ENCODE measurements around the gene NHS. TPM values are rescaled to one million over a fixed set of nuclear protein-coding genes. Genes with fewer than 3 reads are reported as not detected.
A peak's percentile ranks its signal among the peaks of the same experiment; 100 is the strongest.

The NHS gene
- polyA plus RNA-seq, 2 of the 4 experiments (the other 2 are of a cell fraction), result 3.6 to 5.0 TPM

DNA sequence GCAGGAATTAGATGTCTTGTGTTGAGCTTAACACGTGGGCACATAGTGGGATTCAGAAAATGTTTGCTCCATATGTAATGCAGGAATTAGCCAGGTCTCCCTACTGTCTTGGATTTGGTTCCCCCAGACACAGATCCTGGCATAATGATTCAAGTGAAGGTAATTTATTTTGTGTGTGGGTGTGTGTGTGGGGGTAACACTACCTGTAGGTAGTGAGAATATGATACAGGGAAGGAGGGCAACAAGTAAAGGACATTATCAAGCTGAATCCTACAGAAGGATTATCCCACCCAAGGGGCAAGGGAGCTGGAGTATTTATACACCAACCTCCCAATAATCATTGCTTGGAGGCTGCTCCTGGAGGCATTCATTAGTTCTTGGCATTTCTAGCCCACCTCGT lies 101.4 kb downstream of the NHS start (continued):
- TF ChIP-seq, protein P1, sequence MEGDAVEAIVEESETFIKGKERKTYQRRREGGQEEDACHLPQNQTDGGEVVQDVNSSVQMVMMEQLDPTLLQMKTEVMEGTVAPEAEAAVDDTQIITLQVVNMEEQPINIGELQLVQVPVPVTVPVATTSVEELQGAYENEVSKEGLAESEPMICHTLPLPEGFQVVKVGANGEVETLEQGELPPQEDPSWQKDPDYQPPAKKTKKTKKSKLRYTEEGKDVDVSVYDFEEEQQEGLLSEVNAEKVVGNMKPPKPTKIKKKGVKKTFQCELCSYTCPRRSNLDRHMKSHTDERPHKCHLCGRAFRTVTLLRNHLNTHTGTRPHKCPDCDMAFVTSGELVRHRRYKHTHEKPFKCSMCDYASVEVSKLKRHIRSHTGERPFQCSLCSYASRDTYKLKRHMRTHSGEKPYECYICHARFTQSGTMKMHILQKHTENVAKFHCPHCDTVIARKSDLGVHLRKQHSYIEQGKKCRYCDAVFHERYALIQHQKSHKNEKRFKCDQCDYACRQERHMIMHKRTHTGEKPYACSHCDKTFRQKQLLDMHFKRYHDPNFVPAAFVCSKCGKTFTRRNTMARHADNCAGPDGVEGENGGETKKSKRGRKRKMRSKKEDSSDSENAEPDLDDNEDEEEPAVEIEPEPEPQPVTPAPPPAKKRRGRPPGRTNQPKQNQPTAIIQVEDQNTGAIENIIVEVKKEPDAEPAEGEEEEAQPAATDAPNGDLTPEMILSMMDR (IDR thresholded peaks at IDR 0.05), result no peak
- no peak for TF ChIP-seq RNF2 (IDR thresholded peaks at IDR 0.05; ENCODE audit: borderline replicate concordance, low read depth)

DNA sequence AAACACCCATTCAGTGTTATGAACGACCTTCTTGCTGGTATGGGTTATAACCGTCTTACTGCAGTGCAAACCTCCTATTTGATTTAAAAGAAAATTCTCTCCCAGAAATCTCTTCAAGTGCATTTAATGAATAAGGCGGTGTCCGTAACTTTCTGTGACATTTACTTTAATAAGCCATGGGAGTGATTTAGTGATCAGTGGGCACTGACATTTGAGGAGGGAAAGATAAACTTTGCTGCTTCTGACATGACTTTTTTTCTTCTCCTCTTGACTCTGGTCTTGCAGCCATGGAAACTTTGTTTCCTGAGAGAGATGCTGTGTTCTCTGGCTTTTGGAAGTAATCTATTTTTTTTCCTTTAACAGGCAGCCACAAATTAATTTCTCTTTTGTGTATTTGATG lies 106.1 kb downstream of the NHS start:
- POLR2A ChIA-PET, result no interaction called here
- no peak overlapping the region for H3K4me3 ChIP-seq
- 80% methylated on average over 4 of the region's 4 CpGs for WGBS (ENCODE audit: missing lambda C conversion rate)
- no peak overlapping the region for H3K4me2 ChIP-seq
- TF ChIP-seq, protein P2, sequence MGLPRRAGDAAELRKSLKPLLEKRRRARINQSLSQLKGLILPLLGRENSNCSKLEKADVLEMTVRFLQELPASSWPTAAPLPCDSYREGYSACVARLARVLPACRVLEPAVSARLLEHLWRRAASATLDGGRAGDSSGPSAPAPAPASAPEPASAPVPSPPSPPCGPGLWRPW (IDR thresholded peaks at IDR 0.05), result no peak
- H3K4me1 ChIP-seq, result peaks cover 14% of the 10 kb centered on the region
- ATAC-seq, result no peak
- CTCF ChIA-PET, result no interaction called here
- no peaks in the 10 kb centered on the region for H3K9me3 ChIP-seq
- DNase-seq (ENCODE audit: low read depth in 1 of 2, low spot score in 1 of 2), result no peak
- no peak overlapping the region for H3K27ac ChIP-seq
- no peak for FAIRE-seq

DNA sequence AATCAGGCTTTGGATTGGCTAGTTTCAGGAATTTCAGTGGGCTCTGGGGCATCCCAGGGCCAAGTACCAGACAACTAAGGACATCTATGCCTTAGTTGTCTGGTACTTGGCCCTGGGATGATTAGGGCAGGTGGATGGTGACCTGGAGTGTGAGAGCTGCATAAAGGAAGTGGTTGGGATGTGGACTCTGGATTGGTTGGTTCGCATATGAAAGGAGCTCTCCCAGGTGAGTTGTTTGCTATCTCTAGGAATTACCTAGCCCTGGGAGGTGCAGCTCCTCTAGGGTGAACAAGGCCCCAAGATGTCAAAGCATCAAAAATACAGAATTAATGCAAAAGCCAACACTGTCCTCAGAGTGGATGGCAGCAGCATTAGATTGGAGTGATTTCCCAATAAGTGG lies 109.6 kb downstream of the NHS start:
- H3K4me2 ChIP-seq, result no peak overlapping the region
- ChIA-PET CTCF (no interaction called here), POLR2A (no interaction called here)
- no peaks in the 10 kb centered on the region for H3K9me3 ChIP-seq
- no peak overlapping the region for H3K4me3 ChIP-seq
- H3K4me1 ChIP-seq, result no peaks in the 10 kb centered on the region
- DNase-seq (ENCODE audit: low read depth in 1 of 2, low spot score in 1 of 2) (no peak), ATAC-seq (no peak), FAIRE-seq (no peak)
- TF ChIP-seq FOXS1 (CRISPR knock-in tag; IDR thresholded peaks at IDR 0.05) (no peak), EHMT2 (IDR thresholded peaks at IDR 0.05; ENCODE audit: low read depth) (no peak), RNF2 (IDR thresholded peaks at IDR 0.05; ENCODE audit: borderline replicate concordance, low read depth) (no peak)
- WGBS (ENCODE audit: missing lambda C conversion rate), result 100% methylated on average over 1 of the region's 1 CpG
- no peak overlapping the region for H3K27ac ChIP-seq

DNA sequence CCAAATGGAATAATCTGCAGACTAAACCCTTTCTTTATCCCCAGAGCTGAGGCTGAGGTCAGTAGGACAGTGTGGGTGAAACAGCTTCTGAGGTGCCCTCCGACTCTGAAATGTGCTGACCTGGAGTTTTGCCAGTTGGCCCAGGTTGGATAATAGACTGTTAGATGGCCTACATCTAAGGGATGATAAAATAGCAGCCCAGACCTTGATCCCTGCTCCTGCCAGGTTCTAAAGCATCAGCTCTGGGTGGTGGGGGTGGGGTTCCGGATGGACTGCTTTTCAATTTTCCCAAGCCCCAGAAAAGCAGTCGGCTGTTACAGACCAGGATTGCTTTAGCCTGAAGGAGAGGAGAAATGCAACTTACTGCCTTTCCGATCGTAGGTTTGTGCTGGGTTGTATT lies 110.4 kb downstream of the NHS start:
- Histone ChIP-seq H3K4me1 (no peaks in the 10 kb centered on the region), H3K4me3 (no peak overlapping the region), H3K4me2 (no peak overlapping the region), H3K27ac (no peak overlapping the region), H3K9me3 (no peaks in the 10 kb centered on the region; the same call in 2 of the 3 replicates)
- no peak for FAIRE-seq
- ATAC-seq, result no peak
- CTCF ChIA-PET, result interaction anchor here (0.6 kb wide), 1 partner anchor 271 kb away, joined by 3 read pairs; no protein-coding TSS in a partner anchor
- POLR2A ChIA-PET, result no interaction called here
- TF ChIP-seq FOSL2 (IDR thresholded peaks at IDR 0.05) (no peak), FOSL2 (CRISPR knock-in tag; IDR thresholded peaks at IDR 0.05) (no peak), HDAC2 (IDR thresholded peaks at IDR 0.05) (no peak), EP300 (IDR thresholded peaks at IDR 0.05) (no peak), HOXB13 (CRISPR knock-in tag; IDR thresholded peaks at IDR 0.05; ENCODE audit: low read depth) (no peak), CEBPB (IDR thresholded peaks at IDR 0.05) (no peak), NPAS2 (CRISPR knock-in tag; IDR thresholded peaks at IDR 0.05; ENCODE audit: borderline replicate concordance) (no peak), FOSB (CRISPR knock-in tag; IDR thresholded peaks at IDR 0.05) (no peak), POLR2A (IDR thresholded peaks at IDR 0.05; ENCODE audit: low read length) (no peak), POLR2AphosphoS2 (conservative IDR thresholded peaks at IDR 0.05; ENCODE audit: low read length) (no peak), EHMT2 (IDR thresholded peaks at IDR 0.05; ENCODE audit: low read depth) (no peak), NFE2L2 (conservative IDR thresholded peaks at IDR 0.05; ENCODE audit: low read length) (no peak)
- WGBS (ENCODE audit: missing lambda C conversion rate), result 67% methylated on average over 4 of the region's 5 CpGs
- DNase-seq (ENCODE audit: low read depth in 1 of 2, low spot score in 1 of 2), result no peak

DNA sequence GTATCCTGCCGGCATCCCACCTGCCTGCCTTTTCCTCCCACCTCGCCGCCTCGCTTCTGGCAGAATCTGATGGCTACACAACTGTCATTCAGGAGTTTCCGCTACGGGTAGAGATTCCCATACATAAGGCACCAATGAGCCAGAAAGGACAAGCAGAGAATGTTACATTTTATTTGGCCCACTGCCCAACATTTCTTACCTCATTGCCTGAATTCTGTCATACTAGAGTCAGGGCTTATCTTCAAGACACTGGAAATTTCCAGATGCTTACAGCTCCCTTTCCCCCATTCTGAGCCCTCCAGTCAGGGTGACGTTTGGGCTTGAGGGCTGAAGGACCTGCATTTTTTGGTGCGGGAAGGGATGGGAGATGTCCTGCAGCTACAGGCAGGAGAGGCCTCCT lies 113.0 kb downstream of the NHS start:
- no peak overlapping the region for H3K4me3 ChIP-seq
- ATAC-seq (no peak), DNase-seq (ENCODE audit: low read depth in 1 of 2, low spot score in 1 of 2) (no peak), FAIRE-seq (peak; percentile 43)
- H3K4me1 ChIP-seq, result no peaks in the 10 kb centered on the region
- CTCF ChIA-PET, result no interaction called here
- POLR2A ChIA-PET, result no interaction called here
- no peak overlapping the region for H3K27ac ChIP-seq
- WGBS (ENCODE audit: missing lambda C conversion rate), result 92% methylated on average over 8 of the region's 8 CpGs
- no peak overlapping the region for H3K4me2 ChIP-seq
- TF ChIP-seq FOSL2 (IDR thresholded peaks at IDR 0.05), result no peak
- TF ChIP-seq FOSL2 (CRISPR knock-in tag; IDR thresholded peaks at IDR 0.05), result no peak
- TF ChIP-seq, protein P3, sequence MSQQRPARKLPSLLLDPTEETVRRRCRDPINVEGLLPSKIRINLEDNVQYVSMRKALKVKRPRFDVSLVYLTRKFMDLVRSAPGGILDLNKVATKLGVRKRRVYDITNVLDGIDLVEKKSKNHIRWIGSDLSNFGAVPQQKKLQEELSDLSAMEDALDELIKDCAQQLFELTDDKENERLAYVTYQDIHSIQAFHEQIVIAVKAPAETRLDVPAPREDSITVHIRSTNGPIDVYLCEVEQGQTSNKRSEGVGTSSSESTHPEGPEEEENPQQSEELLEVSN (IDR thresholded peaks at IDR 0.05; ENCODE audit: borderline replicate concordance, low read depth), result no peak
- TF ChIP-seq, protein P4, sequence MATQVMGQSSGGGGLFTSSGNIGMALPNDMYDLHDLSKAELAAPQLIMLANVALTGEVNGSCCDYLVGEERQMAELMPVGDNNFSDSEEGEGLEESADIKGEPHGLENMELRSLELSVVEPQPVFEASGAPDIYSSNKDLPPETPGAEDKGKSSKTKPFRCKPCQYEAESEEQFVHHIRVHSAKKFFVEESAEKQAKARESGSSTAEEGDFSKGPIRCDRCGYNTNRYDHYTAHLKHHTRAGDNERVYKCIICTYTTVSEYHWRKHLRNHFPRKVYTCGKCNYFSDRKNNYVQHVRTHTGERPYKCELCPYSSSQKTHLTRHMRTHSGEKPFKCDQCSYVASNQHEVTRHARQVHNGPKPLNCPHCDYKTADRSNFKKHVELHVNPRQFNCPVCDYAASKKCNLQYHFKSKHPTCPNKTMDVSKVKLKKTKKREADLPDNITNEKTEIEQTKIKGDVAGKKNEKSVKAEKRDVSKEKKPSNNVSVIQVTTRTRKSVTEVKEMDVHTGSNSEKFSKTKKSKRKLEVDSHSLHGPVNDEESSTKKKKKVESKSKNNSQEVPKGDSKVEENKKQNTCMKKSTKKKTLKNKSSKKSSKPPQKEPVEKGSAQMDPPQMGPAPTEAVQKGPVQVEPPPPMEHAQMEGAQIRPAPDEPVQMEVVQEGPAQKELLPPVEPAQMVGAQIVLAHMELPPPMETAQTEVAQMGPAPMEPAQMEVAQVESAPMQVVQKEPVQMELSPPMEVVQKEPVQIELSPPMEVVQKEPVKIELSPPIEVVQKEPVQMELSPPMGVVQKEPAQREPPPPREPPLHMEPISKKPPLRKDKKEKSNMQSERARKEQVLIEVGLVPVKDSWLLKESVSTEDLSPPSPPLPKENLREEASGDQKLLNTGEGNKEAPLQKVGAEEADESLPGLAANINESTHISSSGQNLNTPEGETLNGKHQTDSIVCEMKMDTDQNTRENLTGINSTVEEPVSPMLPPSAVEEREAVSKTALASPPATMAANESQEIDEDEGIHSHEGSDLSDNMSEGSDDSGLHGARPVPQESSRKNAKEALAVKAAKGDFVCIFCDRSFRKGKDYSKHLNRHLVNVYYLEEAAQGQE (IDR thresholded peaks at IDR 0.05), result no peak
- H3K9me3 ChIP-seq, result no peaks in the 10 kb centered on the region; the same call in 2 of the 3 replicates

All from A549 (cell line).